Measurements from ENCODE around the gene POLE4. TPM values are rescaled to one million over a fixed set of nuclear protein-coding genes. Genes with fewer than 3 reads are reported as not detected.

Gene POLE4
- total RNA-seq, 1 experiment from 2014 or later: 38.3 TPM

GRCh38 chr2:74985978-74986609 is 27.7 kb downstream of the POLE4 start:
- no peak for DNase-seq (ENCODE audit: low spot score)

- no peak for DNase-seq (ENCODE audit: low spot score)
Observed at GRCh38 chr2:74991977-74992376, 33.5 kb downstream of the POLE4 start.

- DNase-seq (ENCODE audit: low spot score): no peak
Observed at GRCh38 chr2:74999468-74999867, 41.0 kb downstream of the POLE4 start.

GRCh38 chr2:75002007-75002406 is 43.6 kb downstream of the POLE4 start:
- DNase-seq (ENCODE audit: low spot score): no peak

GRCh38 chr2:75003276-75003675 is 44.8 kb downstream of the POLE4 start:
- no peak for DNase-seq (ENCODE audit: low spot score)

GRCh38 chr2:75003773-75004172 is 45.3 kb downstream of the POLE4 start:
- DNase-seq (ENCODE audit: low spot score): no peak

GRCh38 chr2:75006041-75006440 is 47.6 kb downstream of the POLE4 start:
- DNase-seq (ENCODE audit: low spot score): no peak

- DNase-seq (ENCODE audit: low spot score): no peak
Observed at GRCh38 chr2:75007061-75007460, 48.6 kb downstream of the POLE4 start.

- DNase-seq (ENCODE audit: low spot score): no peak
Observed at GRCh38 chr2:75007819-75008218, 49.4 kb downstream of the POLE4 start.

- no peak for DNase-seq (ENCODE audit: low spot score)
Observed at GRCh38 chr2:75010571-75010970, 52.1 kb downstream of the POLE4 start.

- no peak for DNase-seq (ENCODE audit: low spot score)
Observed at GRCh38 chr2:75012080-75012479, 53.6 kb downstream of the POLE4 start.

- DNase-seq (ENCODE audit: low spot score): no peak
Observed at GRCh38 chr2:75018162-75018561, 59.7 kb downstream of the POLE4 start.

Other genes starting within 250 kb of the POLE4 start
- 4.3 and 6.0 TPM in 2 replicates for gene HK2, start 124.5 kb upstream of the POLE4 start, total RNA-seq (2014; rRNA removed; shearing (Covaris generic))
- 0.14 TPM in 1 of 2 replicates, not detected in the other for gene TACR1, start 240.9 kb downstream of the POLE4 start, total RNA-seq (2014; rRNA removed; shearing (Covaris generic))